NOMO-1 treated with dmso at 0.1 percent for 144 hours (cell line): ENCODE results near the gene COPZ1.
A peak's percentile ranks its signal among the peaks of the same experiment; 100 is the strongest.

ENCODE experiments used
- DNase-seq: peaks from one replicate; lab custom pipeline; 2025; ENCODE audit not compliant: unreplicated experiment; lab: John Stamatoyannopoulos, UW

COPZ1 gene

GRCh38 chr12:54358191-54358944 is 33.4 kb downstream of the COPZ1 start:
- DNase-seq = no peak

- peak; percentile 96 for DNase-seq
These were observed 34.2 kb downstream of the COPZ1 start for GRCh38 chr12:54358945-54359761.

GRCh38 chr12:54359762-54360351 is 34.9 kb downstream of the COPZ1 start:
- DNase-seq = no peak

- DNase-seq = no peak
These were observed 36.0 kb downstream of the COPZ1 start for GRCh38 chr12:54360717-54361456.

- DNase-seq = no peak
These were observed 38.1 kb downstream of the COPZ1 start for GRCh38 chr12:54363047-54363446.

- DNase-seq = no peak
These were observed 38.7 kb downstream of the COPZ1 start for GRCh38 chr12:54363618-54364017.

- peak; percentile 88 for DNase-seq
These were observed 39.5 kb downstream of the COPZ1 start, which contains the start of gene GPR84 for GRCh38 chr12:54364413-54364812. Gene GPR84, minus strand, starts transcription at chr12:54364486. Its CDS starts 635 bp downstream, at chr12:54363851.

- no peak for DNase-seq
These were observed 43.2 kb downstream of the COPZ1 start for GRCh38 chr12:54368025-54368708.

GRCh38 chr12:54368709-54369596 is 44.0 kb downstream of the COPZ1 start:
- DNase-seq = peak; percentile 40

GRCh38 chr12:54369597-54370131 is 44.7 kb downstream of the COPZ1 start:
- DNase-seq = no peak

- no peak for DNase-seq
These were observed 45.3 kb downstream of the COPZ1 start for GRCh38 chr12:54370171-54370730.

- DNase-seq = no peak
These were observed 46.6 kb downstream of the COPZ1 start for GRCh38 chr12:54371328-54372112.

GRCh38 chr12:54372113-54372806 is 47.3 kb downstream of the COPZ1 start:
- DNase-seq = no peak

- no peak for DNase-seq
These were observed 49.0 kb downstream of the COPZ1 start for GRCh38 chr12:54373649-54374561.

- no peak for DNase-seq
These were observed 49.8 kb downstream of the COPZ1 start for GRCh38 chr12:54374562-54375258.

GRCh38 chr12:54375259-54375579 is 50.3 kb downstream of the COPZ1 start:
- no peak for DNase-seq
